GM23248 (cell line): ENCODE results near the gene HMG20A.

Source experiments
- EZH2 ChIP-seq: fragments of 200-600 bp; sonication (generic); IDR thresholded peaks from 2 replicates; pipeline ENCODE4 v1.6.1; 2018; ENCODE audit warnings: antibody characterized with exemption, mild to moderate bottlenecking; ENCODE audit not compliant: insufficient read depth, poor library complexity, severe bottlenecking
- EZH2phosphoT487 ChIP-seq: fragments of 200-600 bp; sonication (generic); IDR thresholded peaks from 2 replicates; pipeline ENCODE4 v1.6.1; 2018; ENCODE audit warnings: antibody characterized with exemption, moderate library complexity, mild to moderate bottlenecking, low read depth; ENCODE audit not compliant: insufficient read depth

GRCh38 chr15:77392762-77393470, 27.8 kb upstream of the HMG20A start:
- TF ChIP-seq EZH2, result no peak
- TF ChIP-seq EZH2phosphoT487, result no peak
